Cerebellar cortex (tissue), 1 donor: ENCODE measurements around the gene FAHD1.
"Not testable (repeated sequence)": the region's sequence is repeated elsewhere in the genome, so short reads cannot be mapped to it uniquely, and the experiment has no call there.

Experiments used
- DNase-seq: peaks from one replicate; pipeline ENCODE4 v3.0.0-alpha.2; 2015; ENCODE audit warnings: low spot score

FAHD1 gene

GRCh38 chr16:1789643-1790045, 37.4 kb upstream of the FAHD1 start:
- DNase-seq: no peak

- no peak for DNase-seq
These were observed 36.8 kb upstream of the FAHD1 start for GRCh38 chr16:1790261-1790610.

- DNase-seq: peak; percentile 58
These were observed 36.3 kb upstream of the FAHD1 start for GRCh38 chr16:1790611-1791255.

- DNase-seq: no peak
These were observed 35.6 kb upstream of the FAHD1 start for GRCh38 chr16:1791256-1791942.

GRCh38 chr16:1791943-1792812, 34.8 kb upstream of the FAHD1 start:
- DNase-seq: no peak

GRCh38 chr16:1792836-1793577, 34.0 kb upstream of the FAHD1 start:
- no peak for DNase-seq

- no peak for DNase-seq
These were observed 33.3 kb upstream of the FAHD1 start, which contains the start of gene IGFALS for GRCh38 chr16:1793578-1794220. Gene IGFALS (minus strand): TSS chr16:1793705. CDS start chr16:1793652, 53 bp downstream.

- DNase-seq: no peak
These were observed 32.7 kb upstream of the FAHD1 start for GRCh38 chr16:1794221-1794871.

GRCh38 chr16:1794908-1795666, 31.9 kb upstream of the FAHD1 start:
- no peak for DNase-seq

GRCh38 chr16:1799263-1799662, 27.7 kb upstream of the FAHD1 start:
- DNase-seq: not testable (repeated sequence)

- DNase-seq: no peak
These were observed 26.3 kb upstream of the FAHD1 start for GRCh38 chr16:1800701-1801100.

- DNase-seq: no peak
These were observed 19.4 kb upstream of the FAHD1 start for GRCh38 chr16:1807626-1808025.

GRCh38 chr16:1808691-1809090, 18.3 kb upstream of the FAHD1 start:
- no peak for DNase-seq

GRCh38 chr16:1809281-1809801, 17.7 kb upstream of the FAHD1 start:
- no peak for DNase-seq

- DNase-seq: no peak
These were observed 16.9 kb upstream of the FAHD1 start for GRCh38 chr16:1810106-1810505.

GRCh38 chr16:1810536-1810935, 16.5 kb upstream of the FAHD1 start:
- no peak for DNase-seq

GRCh38 chr16:1812732-1813163, 14.3 kb upstream of the FAHD1 start:
- peak; percentile 66 for DNase-seq

- DNase-seq: no peak
These were observed 11.5 kb upstream of the FAHD1 start for GRCh38 chr16:1815461-1815860.

GRCh38 chr16:1816396-1817275, 10.4 kb upstream of the FAHD1 start:
- DNase-seq: no peak
